DMS 273 (cell line): ENCODE data around the gene MTFP1.
"Not testable (repeated sequence)": the region's sequence is repeated elsewhere in the genome, so short reads cannot be mapped to it uniquely, and the experiment has no call there.

Experiments
- DNase-seq: peaks from one replicate; lab custom pipeline; 2025; ENCODE audit not compliant: unreplicated experiment; lab: John Stamatoyannopoulos, UW

Gene MTFP1

GRCh38 chr22:30453731-30454510 is 28.4 kb downstream of the MTFP1 start:
- peak; percentile 56 for DNase-seq

DNA sequence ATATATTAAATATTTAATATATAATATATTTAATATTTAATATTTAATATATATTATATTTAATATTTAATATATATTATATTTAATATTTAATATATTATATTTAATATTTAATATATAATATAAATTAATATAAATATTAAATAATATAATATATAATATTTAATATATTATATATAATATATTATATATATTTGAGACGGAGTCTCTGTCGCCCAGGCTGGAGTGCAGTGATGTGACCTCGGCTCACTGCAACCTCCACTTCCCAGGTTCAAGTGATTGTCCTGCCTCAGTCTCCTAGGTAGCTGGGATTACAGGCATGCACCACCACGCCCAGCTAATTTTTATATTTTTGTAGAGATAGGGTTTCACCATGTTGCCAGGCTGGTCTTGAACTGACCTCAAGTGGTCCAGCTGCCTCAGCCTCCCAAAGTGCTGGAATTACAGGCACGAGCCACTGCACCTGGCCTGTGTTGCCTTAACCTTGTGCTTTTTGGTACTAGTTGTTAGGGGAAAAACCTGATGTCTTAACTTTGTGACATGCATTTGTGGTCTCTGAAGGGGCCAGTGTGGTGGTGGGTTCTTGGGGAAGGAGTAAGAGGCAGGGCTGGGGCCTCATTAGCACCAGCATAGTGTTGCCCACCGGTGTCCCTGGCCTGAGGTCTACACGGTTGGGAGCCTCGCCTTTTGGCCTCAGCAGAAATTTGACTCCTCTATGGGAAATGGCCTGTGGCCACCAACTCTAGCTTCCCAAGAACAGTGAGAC is 29.7 kb downstream of the MTFP1 start:
- no peak for DNase-seq

- no peak for DNase-seq
Observed at GRCh38 chr22:30457981-30458380, 32.4 kb downstream of the MTFP1 start.

DNA sequence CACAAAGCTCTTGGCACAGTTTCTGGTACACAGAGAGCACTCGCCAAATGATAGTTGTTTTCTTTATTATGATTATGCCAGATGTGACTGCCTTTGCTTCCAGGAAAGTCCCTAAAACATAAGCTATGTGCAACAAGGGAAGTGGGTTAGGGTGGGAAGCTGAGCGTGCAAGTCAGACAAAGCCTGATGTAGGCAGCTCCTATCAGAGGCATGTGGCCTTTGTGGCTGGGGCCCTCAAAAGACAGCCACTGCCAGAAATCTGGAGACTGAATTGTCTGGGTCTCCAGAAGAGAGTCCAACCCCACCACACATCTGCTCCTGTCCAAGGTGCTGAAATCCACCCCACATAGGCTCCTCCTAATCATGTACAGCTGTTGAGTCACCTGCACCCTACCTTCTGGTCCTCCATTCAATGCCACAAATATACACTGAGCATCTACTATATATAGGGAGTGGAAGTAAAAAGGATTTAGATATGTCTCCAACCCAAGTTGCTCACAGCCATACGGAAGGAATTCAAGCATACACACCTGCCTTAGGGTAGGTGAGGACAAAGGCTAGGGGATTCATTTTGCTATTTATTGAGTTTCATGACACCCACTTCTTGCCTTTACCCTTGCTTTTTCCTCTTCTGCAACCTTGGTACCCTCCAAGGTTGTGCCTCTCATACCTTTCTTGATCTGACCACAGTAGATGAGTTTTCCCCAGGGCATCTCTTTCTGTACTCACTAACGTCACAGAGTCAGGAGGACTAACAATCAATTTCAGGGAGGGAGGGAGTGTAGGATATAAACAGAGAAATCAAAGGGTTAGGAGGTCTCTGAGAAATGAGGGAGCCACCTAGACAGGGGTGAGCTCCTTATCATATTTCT is 33.8 kb downstream of the MTFP1 start:
- peak; percentile 11 for DNase-seq

DNA sequence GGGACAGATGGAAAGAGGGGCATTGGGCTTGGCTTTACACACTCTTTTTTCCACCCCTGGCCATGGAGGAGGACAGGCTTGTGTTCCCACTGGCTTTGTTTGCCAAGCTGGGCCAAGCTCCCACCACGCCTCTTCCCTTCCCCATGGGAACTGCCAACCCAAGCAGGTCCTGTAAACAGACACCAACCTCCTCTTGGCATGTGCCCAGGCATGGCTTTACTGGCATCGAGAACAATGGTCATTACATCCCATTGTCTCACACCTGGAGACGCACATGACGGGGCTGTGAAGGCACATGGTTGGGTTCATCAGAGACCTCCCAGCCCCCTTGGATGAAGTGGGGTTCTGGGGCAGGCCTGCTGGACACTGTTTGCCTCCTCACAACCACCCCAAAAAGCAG is 34.6 kb downstream of the MTFP1 start:
- DNase-seq, result no peak

GRCh38 chr22:30460555-30460954 is 35.0 kb downstream of the MTFP1 start:
- DNase-seq, result not testable (repeated sequence)

- DNase-seq, result no peak
Observed at GRCh38 chr22:30469165-30469564, 43.6 kb downstream of the MTFP1 start.

GRCh38 chr22:30470655-30471054 is 45.1 kb downstream of the MTFP1 start:
- DNase-seq, result no peak

GRCh38 chr22:30471616-30472318 is 46.2 kb downstream of the MTFP1 start, which contains the start of gene SEC14L3:
Gene SEC14L3, minus strand, starts transcription at chr22:30472017. Its CDS starts 59 bp downstream, at chr22:30471958.
- DNase-seq, result peak; percentile 7

DNA sequence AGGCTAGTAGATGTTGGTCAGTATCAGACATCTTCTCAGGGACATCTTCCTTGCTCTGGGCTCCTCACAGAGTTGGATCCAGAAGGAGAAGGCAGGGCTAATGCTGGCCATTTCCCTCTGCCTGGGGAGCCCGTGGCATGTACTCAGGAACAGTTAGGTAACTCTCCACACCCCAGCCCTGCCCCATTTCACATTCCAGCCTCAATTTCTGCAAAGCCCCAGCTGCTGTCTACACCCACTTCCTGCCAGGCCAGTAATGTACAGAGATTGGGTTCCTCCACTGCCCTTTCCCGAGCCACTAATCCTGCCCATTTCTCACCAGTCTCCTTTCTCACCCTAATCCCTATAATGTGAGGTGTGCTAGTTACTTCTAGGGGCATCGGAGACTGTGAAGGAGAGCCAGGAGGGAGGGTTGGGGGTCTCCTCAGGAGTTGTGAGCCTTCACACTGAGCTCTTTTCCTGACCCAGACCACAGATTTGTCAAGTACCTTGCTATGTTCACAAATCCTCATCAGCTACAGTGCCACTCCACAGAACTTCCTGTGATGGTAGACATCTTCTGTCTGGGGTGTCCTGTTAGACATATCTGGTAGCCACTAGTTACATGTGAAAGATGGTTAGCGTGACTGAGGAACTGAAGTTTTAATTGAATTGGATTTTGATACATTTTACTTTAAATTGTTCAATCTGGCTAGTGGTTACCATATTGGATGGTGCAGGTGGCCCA is 47.6 kb downstream of the MTFP1 start:
- DNase-seq, result no peak

DNA sequence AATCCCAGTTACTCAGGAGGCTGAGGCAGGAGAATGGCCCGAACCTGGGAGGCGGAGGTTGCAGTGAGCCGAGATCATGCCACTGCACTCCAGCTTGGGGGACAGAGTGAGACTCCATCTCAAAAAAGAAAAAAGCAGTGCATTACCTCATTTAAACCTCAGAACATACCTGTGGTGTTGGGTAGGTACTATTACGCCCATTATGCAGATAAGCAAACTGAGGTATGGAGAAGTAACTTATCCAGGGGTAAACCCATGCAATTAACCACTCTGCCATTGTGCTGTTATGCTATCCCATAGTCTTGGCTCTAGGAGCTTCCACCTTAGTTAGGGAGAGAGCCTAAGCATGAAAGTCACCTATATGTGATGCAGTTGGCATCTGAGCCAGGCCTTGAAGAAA is 48.6 kb downstream of the MTFP1 start:
- DNase-seq, result no peak

DNA sequence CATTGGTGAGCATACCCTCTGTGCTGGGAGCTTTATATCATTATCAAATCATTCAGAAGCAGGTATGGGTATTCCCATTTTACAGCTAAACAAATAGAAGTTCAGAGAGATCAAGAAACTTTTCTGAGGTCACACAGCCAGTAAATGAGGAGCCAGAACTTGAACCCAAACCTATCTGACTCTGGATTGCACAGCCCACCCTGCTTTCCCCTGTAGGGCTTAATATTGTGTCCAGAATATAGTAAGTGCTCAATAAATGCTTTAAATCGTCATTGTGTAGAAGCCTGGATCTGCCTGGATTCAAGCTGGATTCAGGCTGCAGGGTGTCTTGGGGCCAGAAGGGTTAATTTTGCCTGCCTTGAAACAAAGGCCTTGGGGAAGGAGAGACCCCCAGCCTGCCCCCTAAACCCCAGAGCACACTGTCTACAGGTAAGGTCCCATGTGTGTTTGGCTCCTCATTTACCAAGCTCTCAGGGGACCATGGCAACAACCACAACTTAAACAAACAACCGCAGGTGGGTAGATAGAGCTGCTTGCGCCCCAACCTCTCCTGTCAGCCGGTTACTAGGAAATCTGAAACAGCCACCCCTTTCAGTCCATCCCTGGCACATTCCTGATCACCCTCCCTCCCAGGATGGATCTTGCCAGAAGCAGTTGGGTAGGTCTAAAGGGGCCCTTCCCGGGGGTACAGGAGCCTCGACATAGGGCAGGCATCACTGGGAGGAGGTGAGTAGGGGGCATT is 49.3 kb downstream of the MTFP1 start:
- no peak for DNase-seq
